WTC11 (cell line): ENCODE measurements around the gene LLGL2. TPM values are rescaled to one million over a fixed set of nuclear protein-coding genes. Genes with fewer than 3 reads are reported as not detected.

Experiments used
- ATAC-seq: fragments of 200-7000 bp; cut with Tn5 transposase; 2 replicates; pipeline ENCODE4 v1.10.0; 2021; ENCODE audit warnings: mild to moderate bottlenecking, moderate library complexity
- CTCF ChIA-PET: fragments of 300-600 bp; sonication (Branson Sonifier 250); formaldehyde crosslinking; loops from one replicate; lab custom pipeline; 2021; ENCODE audit warnings: antibody characterized with exemption; lab: Charles Lee
- POLR2A ChIA-PET: fragments of 350-600 bp; sonication (Branson Sonifier 250); formaldehyde crosslinking; loops from one replicate; lab custom pipeline; 2021; ENCODE audit warnings: antibody characterized with exemption; lab: Charles Lee
- DNase-seq: peaks from one replicate; pipeline ENCODE4 v3.0.0; 2021; ENCODE audit warnings: low spot score
- H3K27ac Mint-ChIP-seq: 2 replicates; pipeline ENCODE4 v1.8.0; 2021; ENCODE audit warnings: mixed read lengths
- H3K27me3 Mint-ChIP-seq: 2 replicates; pipeline ENCODE4 v1.8.0; 2021; ENCODE audit warnings: low read depth, mild to moderate bottlenecking, moderate library complexity, mixed read lengths
- H3K36me3 Mint-ChIP-seq: 2 replicates; pipeline ENCODE4 v1.8.0; 2021; ENCODE audit warnings: mixed read lengths
- H3K4me1 Mint-ChIP-seq: 2 replicates; pipeline ENCODE4 v1.8.0; 2022; ENCODE audit warnings: mixed read lengths
- H3K4me3 Mint-ChIP-seq: 2 replicates; pipeline ENCODE4 v1.8.0; 2021; ENCODE audit warnings: mild to moderate bottlenecking, moderate library complexity, mixed read lengths
- H3K9me3 Mint-ChIP-seq: 2 replicates; pipeline ENCODE4 v1.8.0; 2021; ENCODE audit warnings: mixed read lengths
- ATF3 ChIP-seq: sonication (generic); formaldehyde crosslinking; conservative IDR thresholded peaks from 2 replicates; pipeline ENCODE4 v1.8.1; 2022; ENCODE audit warnings: mild to moderate bottlenecking, missing genetic modification reagents
- CREM ChIP-seq: sonication (generic); formaldehyde crosslinking; IDR thresholded peaks from 2 replicates; pipeline ENCODE4 v1.8.1; 2022; ENCODE audit warnings: mild to moderate bottlenecking, missing genetic modification reagents, moderate library complexity
- E2F1 ChIP-seq: sonication (generic); formaldehyde crosslinking; IDR thresholded peaks from 2 replicates; pipeline ENCODE4 v1.8.0; 2022; ENCODE audit warnings: mild to moderate bottlenecking, missing genetic modification reagents
- GABPB1 ChIP-seq: sonication (generic); formaldehyde crosslinking; IDR thresholded peaks from 2 replicates; pipeline ENCODE4 v1.8.1; 2023; ENCODE audit warnings: mild to moderate bottlenecking, missing genetic modification reagents
- HMGA2 ChIP-seq: fragments of 250-450 bp; sonication (Bioruptor Pico); IDR thresholded peaks from 2 replicates; pipeline ENCODE4 v1.4.0; 2021; ENCODE audit warnings: mild to moderate bottlenecking, moderate library complexity
- MYBL2 ChIP-seq: sonication (generic); formaldehyde crosslinking; IDR thresholded peaks from 2 replicates; pipeline ENCODE4 v1.8.1; 2023; ENCODE audit warnings: mild to moderate bottlenecking, moderate library complexity, missing genetic modification reagents
- NFE2L1 ChIP-seq: sonication (generic); formaldehyde crosslinking; IDR thresholded peaks from 2 replicates; pipeline ENCODE4 v1.8.1; 2023; ENCODE audit warnings: missing genetic modification reagents
- NR1H2 ChIP-seq: sonication (generic); formaldehyde crosslinking; IDR thresholded peaks from 2 replicates; pipeline ENCODE4 v1.9.0; 2021; ENCODE audit warnings: mild to moderate bottlenecking, moderate library complexity, missing genetic modification reagents
- OVOL2 ChIP-seq: fragments of 250-450 bp; sonication (Bioruptor Pico); IDR thresholded peaks from 2 replicates; pipeline ENCODE4 v1.9.0; 2021; ENCODE audit warnings: mild to moderate bottlenecking, borderline replicate concordance
- TEAD1 ChIP-seq: sonication (generic); formaldehyde crosslinking; IDR thresholded peaks from 2 replicates; pipeline ENCODE4 v1.8.0; 2022; ENCODE audit warnings: mild to moderate bottlenecking, missing genetic modification reagents
- ZBTB21 ChIP-seq: sonication (generic); formaldehyde crosslinking; IDR thresholded peaks from 2 replicates; pipeline ENCODE4 v1.8.1; 2023; ENCODE audit warnings: mild to moderate bottlenecking, missing genetic modification reagents, borderline replicate concordance
- ZBTB43 ChIP-seq: sonication (generic); formaldehyde crosslinking; IDR thresholded peaks from 2 replicates; pipeline ENCODE4 v1.8.1; 2023; ENCODE audit warnings: mild to moderate bottlenecking, missing genetic modification reagents
- ZMAT4 ChIP-seq: fragments of 250-450 bp; sonication (Bioruptor Pico); IDR thresholded peaks from 2 replicates; pipeline ENCODE4 v1.9.0; 2021; ENCODE audit warnings: mild to moderate bottlenecking
- ZNF281 ChIP-seq: sonication (generic); formaldehyde crosslinking; IDR thresholded peaks from 2 replicates; pipeline ENCODE4 v1.8.0; 2023; ENCODE audit warnings: mild to moderate bottlenecking, missing genetic modification reagents
- ZNF317 ChIP-seq: sonication (generic); formaldehyde crosslinking; IDR thresholded peaks from 2 replicates; pipeline ENCODE4 v1.8.1; 2023; ENCODE audit warnings: low read depth, mild to moderate bottlenecking, moderate library complexity, missing genetic modification reagents, borderline replicate concordance
- ZNF423 ChIP-seq: fragments of 250-450 bp; sonication (Bioruptor Pico); IDR thresholded peaks from 2 replicates; pipeline ENCODE4 v2.1.2; 2022; ENCODE audit warnings: mild to moderate bottlenecking, moderate library complexity
- ZNF512 ChIP-seq: sonication (generic); formaldehyde crosslinking; IDR thresholded peaks from 2 replicates; pipeline ENCODE4 v1.8.1; 2022; ENCODE audit warnings: missing genetic modification reagents, borderline replicate concordance
- ZNF532 ChIP-seq: fragments of 250-450 bp; sonication (Bioruptor Pico); IDR thresholded peaks from 2 replicates; pipeline ENCODE4 v1.9.0; 2021; ENCODE audit warnings: mild to moderate bottlenecking, borderline replicate concordance
- total RNA-seq: library from RNA; stranded (reverse); gene quantifications from 3 replicates; pipeline ENCODE4 v1.2.3, GENCODE V29; 2021

The LLGL2 gene
- total RNA-seq, 1 experiment from 2014 or later, result 103 TPM

- CTCF ChIA-PET, result interaction anchor here (1.7 to 1.9 kb wide), 2 partner anchors 59 to 90 kb away, joined by 4 to 9 read pairs; no protein-coding TSS in a partner anchor
- no peak for ATAC-seq
- peaks cover 26% of the 10 kb centered on the region for H3K4me1 Mint-ChIP-seq
These were observed 16.7 kb downstream of the LLGL2 start for GRCh38 chr17:75542229-75542628.

GRCh38 chr17:75542728-75543336, 17.3 kb downstream of the LLGL2 start:
- ChIA-PET POLR2A (interaction anchor here (1.0 kb wide), 1 partner anchor 10 kb away, joined by 3 read pairs; no protein-coding TSS in a partner anchor), CTCF (interaction anchor here (0.5 to 1.9 kb wide), 5 partner anchors 8 to 361 kb away, joined by 3 to 9 read pairs (median 4); no protein-coding TSS in a partner anchor)
- no peak for DNase-seq
- Mint-ChIP-seq H3K4me1 (peaks cover 29% of the 10 kb centered on the region), H3K9me3 (no peaks in the 10 kb centered on the region), H3K27ac (no peak overlapping the region), H3K27me3 (no peaks in the 10 kb centered on the region), H3K4me3 (no peak overlapping the region), H3K36me3 (no peaks in the 10 kb centered on the region)
- TF ChIP-seq ATF3 (CRISPR knock-in tag) (no peak), ZNF317 (CRISPR knock-in tag) (no peak), ZNF532 (CRISPR knock-in tag) (no peak), MYBL2 (no peak), CREM (CRISPR knock-in tag) (no peak), E2F1 (no peak), ZNF281 (CRISPR knock-in tag) (no peak), ZNF423 (CRISPR knock-in tag) (no peak), NR1H2 (CRISPR knock-in tag) (no peak), ZBTB21 (no peak), OVOL2 (CRISPR knock-in tag) (no peak)
- no peak for ATAC-seq

More at GRCh38 chr17:75542229-75542628, 16.7 kb downstream of the LLGL2 start:
- Mint-ChIP-seq H3K27ac (peak overlapping the region; percentile 61), H3K36me3 (no peaks in the 10 kb centered on the region), H3K4me3 (no peak overlapping the region), H3K9me3 (no peaks in the 10 kb centered on the region), H3K27me3 (no peaks in the 10 kb centered on the region)
- DNase-seq, result no peak
- TF ChIP-seq ZMAT4, result no peak
- no peak for TF ChIP-seq TEAD1
- no peak for TF ChIP-seq ZNF512 (CRISPR knock-in tag)
- no peak for TF ChIP-seq NFE2L1
- no peak for TF ChIP-seq GABPB1 (CRISPR knock-in tag)
- TF ChIP-seq ZBTB43, result no peak
- no peak for TF ChIP-seq HMGA2 (CRISPR knock-in tag)
- POLR2A ChIA-PET, result interaction anchor here (0.7 kb wide), 1 partner anchor 26 kb away, joined by 6 read pairs; the partner anchor contains the start of gene TSEN54
